A172 (cell line): Measurements from ENCODE around the gene PKN1. TPM values are rescaled to one million over a fixed set of nuclear protein-coding genes. Genes with fewer than 3 reads are reported as not detected.
A peak's percentile ranks its signal among the peaks of the same experiment; 100 is the strongest.
"Not testable (repeated sequence)": the region's sequence is repeated elsewhere in the genome, so short reads cannot be mapped to it uniquely, and the experiment has no call there.

Experiments used
- DNase-seq: peaks from one replicate; pipeline ENCODE4 v3.0.0-alpha.2; 2015; ENCODE audit warnings: low spot score
- total RNA-seq: library from RNA; depleted of rRNA; stranded (reverse); fragments of >200 nt; shearing (Covaris generic); gene quantifications from 2 replicates; pipeline ENCODE4 v1.2.3, GENCODE V29; 2014

The PKN1 gene
- total RNA-seq, 1 experiment from 2014 or later = 181 TPM

DNA sequence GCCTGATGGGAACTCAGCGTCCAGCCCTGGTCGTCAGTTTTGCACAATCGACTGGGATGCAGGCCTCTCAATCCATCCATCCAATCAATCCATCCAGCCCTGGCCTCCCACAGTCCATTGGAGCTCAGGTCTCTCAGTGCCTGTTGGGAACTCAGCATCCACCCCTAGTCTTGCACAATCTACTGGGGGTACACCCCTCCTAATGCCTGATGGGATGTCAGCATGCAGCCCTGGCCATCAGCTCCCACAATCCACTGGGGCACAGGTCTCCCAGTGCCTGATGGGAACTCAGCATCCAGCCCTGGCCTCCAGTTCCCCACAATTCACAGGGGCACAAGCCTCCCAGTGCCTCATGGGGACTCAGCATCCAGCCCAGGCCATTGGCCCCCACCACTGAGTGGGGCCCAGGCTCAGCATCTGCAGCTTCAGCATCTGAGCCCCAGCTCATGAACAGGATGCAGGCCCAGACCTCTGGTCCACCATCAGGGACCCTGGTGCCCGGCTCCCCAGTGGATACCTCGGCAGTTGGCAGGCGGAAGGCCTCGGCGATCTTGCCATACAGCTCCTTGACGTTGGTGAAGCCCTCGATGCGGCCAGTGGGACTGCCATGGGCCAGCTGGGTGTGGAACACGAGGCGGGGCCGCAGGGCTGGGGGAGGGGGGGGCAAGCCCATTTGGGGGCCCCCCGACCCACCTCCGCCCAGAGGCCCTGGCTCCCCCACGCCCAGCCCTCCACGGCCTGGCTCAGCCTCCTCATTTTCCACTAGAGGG lies 49.3 kb downstream of the PKN1 start:
- DNase-seq = no peak

DNA sequence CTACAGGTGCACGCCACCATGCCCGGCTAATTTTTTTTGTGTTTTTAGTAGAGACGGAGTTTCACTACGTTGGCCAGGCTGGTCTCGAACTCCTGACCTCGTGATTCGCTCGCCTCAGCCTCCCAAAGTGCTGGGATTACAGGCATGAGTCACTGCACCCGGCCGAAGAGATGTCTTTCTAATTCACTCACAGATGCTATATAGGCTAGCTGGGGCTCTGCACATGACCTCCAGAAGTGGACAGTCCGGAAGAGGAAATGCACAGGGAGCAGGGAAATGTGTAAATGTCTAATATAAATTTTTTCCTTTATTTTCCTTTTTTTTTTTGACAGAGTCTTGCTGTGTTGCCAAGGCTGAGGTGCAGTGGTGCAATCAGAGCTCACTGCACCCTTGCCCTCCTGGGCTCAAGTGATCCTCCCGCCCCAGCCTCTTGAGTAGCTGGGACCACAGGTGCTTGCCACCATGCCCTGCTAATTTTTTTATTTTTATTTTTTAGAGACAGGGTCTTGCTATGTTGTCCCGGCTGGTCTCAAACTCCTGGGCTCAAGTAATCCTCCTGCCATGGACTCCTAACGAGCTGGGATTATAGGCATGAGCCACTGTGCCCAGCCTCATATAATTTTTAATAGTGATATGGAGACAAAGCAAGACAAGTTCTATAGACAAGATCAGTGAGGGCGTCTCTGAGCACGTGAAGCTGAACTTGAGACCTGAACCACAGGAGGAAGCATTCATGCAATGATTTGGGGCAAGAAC lies 54.4 kb downstream of the PKN1 start:
- no peak for DNase-seq

DNA sequence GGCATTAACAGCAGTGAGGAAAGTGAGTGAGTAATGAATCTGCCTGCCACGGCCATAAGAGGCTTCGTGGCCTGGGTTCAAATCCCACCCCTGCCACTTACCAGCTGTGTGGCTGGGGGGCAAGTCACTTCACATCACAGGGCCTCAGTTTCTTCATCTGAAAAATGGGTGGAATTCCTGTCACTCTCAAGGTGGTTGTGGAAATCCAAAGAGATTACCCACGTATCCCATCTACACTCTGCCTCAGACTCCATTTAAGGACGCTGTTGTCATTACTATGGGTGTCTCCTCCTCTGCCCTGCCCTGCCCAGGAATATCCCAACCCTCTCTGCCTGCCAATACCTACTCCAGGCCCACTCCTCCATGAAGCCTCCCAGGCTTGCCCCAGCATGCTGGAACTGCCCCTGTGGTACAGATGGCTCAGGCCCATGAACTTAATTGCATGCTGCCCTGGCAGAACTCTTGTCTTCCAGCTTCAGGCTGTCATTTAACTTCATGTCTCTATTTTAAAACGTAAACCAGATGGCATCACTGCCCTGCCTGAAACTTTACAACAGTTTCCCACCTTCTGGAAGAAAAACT lies 59.7 kb downstream of the PKN1 start:
- no peak for DNase-seq

DNA sequence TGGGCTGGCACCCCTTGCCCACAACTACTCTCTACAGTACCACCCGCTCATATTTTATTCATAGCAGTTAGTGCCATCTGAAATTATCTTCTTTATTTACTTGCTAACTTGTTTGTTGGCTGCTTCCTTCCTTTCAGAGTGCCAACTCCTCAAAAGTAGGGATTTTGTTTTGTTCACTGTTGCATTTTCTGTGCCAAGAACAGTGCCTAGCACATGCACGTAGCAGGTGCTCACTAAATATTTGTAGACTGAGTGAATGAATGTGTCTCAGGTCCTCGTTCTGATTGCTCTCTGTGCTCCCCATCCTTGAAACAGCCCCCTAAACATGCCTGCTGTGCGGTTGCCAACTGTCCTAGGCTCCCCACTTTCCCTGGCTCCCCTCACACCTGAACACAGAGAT lies 61.3 kb downstream of the PKN1 start:
- DNase-seq = no peak

DNA sequence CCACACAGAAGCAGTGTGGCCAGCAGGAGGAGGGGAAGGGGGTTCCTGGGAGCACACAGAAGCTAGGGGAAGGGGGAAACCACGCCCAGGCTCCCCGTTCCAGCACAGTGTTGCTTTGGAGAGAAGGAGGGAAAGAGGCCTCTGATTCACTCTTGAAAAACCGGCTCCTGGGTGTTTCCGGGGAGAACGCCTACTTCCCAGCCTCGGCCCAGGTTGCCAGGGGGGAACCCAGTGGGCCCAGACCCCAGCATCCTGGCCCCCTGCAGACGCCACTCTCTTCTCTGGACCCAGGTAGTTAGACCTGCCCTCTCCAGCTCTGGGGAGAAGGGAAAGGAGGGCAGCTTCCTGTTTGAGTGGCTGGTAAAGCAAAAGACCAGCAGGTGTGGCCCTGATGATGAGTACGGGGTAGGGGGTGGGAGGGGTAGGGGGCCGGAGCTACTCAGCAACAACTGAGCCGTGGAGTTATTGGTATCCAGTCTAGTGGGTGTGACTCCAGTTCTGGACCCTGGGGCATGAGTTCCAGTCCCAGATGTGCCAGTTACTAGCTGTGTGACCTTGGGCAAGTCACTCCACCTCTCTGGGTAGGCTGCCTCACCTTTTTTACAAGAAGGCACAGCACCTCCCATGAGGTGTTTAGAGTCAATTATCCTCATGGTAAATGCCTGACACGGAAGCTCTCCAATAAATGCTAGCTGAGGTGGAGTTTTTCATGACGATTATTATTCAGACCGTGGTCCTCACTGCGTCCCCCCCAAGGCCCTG lies 62.0 kb downstream of the PKN1 start:
- DNase-seq = no peak

DNA sequence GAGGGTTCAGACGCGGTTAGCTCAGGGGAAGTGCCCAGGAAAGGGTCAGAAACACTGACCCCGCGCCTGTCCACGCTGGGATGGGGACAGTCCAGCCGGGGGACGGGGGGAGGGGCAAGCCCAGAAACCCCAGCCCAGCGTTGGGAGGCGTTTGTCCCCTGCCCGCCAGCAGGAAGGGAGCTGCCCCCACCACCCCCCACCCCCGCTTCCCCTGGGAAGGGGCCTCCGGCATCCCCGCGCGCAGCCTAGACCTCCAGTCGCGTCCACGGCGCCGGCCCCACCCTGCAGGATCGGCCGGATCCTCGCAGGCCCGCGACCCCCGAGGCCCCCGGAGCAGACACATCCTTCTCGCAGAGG lies 62.5 kb downstream of the PKN1 start:
- DNase-seq = no peak

DNA sequence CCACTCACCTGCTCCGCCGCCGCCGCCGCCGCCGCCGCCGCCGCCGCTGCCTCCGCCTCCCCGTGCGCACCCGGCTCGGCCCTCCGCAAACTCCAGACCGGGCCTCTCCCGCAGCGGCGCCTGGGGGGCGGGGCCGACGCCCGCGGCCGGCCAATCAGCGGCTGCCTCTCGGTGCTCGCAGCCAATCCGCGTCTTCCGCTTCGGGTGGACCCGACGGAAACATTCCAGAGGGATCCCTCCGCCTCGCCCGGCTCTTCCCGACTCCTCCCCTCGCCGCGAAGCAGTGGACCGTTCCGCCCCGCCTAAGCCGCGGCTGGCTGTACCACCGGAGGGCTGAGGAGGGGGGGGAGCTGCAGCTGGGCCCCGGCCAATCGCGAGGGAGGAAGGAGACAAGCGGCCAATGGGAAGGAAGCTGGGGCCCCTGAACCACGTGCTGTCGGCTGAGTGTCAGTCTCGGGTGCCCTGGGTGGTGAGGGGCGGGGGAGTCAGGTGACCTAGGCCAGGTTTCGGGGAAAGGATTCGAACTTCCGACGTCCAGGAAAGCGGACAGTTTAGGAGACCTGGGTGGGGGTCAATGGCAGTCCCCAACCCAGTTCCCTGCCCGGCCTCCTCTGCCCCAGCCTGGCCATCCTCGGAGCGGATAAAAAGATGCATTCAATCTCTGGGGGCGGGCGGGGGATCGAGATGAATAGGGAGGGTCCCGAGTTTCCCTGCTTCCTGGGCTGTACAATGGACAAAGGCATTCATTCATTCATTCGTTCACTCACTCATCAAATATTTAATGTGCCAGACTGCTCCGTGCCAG lies 63.1 kb downstream of the PKN1 start, which contains the start of gene GIPC1:
TSS of gene GIPC1 (minus strand) at position 99 of the 805 bp plus-strand sequence. CDS start 13,151 bp downstream, outside the sequence.
- DNase-seq = peak; percentile 97

DNA sequence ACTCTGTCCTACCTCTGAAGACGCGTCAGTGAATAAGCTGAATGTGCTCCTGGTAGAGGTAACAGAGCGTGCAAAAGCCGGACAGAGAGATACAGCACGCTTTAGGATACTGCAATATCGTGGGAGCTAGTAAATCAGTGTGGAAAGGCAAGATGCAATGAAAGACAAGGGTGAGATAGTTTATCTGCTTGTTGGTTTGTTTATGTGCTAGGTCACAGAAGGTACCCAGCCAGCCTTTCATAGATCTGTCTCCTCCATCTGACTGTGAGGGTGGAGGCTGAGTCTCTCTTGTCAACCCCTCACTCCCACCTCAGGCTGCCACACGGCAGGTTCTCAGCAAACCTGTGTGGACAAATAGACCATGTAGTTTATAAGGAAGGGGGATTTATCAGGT lies 63.7 kb downstream of the PKN1 start:
- no peak for DNase-seq

DNA sequence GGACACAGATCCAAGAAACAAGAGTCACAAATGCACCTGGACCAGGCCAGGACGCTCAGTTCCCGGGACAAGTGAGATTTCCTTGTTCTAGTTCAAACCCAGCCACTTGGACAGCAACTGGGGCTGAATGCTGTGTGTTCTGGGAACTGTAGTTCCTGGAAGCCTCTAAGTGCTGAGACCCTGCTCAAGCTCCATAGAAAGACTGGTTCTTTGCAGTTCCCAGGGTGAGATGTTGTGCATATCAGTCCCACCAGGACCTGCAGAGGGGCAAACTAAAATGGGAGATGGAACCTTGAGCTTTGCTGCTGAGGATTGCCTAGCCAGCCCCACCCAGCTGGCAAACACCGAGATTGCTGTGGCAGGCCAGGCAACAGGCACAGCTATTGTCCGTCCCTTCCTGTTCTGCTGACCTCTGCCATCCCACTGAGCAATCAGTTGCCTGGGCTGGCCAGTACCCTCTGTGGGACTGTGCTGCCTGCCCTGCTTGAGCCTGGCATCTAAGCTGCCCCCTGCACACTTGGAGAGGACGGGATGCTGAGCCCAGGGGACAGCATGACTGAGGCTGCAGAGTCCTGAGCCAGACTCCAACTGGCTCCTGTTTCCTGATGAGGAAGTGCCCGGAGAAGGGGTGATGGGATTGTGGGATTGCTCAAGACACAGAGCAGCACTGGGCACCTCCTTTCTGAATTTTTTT lies 64.3 kb downstream of the PKN1 start:
- DNase-seq = no peak

DNA sequence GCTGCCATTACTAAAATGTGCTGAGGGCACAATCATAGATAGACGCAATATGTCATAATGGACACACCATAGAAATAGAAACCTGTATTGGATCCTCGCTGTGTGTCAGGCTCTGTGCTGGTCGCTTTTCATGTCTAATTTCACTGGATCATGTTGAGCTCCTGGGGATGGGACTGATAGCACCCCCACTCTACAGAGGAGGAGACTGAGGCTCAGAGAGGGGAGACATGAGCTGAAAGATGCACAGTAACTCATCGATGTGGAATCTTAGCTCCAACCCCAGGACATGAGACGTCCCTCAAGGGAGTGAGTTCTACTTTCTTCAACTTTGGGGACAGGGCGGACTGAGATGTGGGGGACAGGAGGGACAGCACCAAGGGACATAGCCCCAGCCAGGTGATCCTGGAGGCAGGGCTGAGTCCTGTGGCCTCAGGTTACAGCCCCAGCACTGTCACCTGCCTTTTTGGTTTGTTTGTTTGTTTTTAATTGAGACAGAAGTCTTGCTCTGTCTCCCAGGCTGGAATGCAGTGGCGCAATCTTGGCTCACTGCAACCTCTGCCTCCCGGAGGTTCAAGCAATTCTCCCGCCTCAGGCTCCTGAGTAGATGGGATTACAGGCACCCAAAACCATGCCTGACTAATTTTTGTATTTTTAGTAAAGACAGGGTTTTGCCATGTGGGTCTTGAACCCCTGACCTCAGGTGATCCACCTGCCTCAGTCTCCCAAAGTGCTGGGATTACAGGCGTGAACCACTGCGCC lies 69.4 kb downstream of the PKN1 start:
- DNase-seq = no peak

DNA sequence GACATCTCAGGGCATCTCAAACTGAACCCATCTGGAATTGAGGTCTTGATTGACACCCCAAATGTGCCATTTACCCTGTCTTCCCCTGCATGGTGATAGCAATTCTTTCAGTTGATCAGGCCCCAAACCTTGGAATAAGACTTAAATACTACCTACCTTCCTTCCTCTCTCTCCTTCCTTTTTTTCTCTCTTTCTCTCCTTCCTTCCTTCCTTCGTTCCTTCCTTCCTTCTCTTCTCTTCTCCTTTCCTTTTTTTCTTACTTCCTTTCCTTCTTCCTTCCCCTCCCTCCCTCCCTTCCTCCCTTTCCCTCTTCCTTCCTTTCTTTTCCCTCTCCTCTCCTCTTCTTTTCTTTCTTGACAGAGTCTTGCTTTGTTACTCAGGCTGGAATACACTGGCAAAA lies 70.2 kb downstream of the PKN1 start:
- no peak for DNase-seq

DNA sequence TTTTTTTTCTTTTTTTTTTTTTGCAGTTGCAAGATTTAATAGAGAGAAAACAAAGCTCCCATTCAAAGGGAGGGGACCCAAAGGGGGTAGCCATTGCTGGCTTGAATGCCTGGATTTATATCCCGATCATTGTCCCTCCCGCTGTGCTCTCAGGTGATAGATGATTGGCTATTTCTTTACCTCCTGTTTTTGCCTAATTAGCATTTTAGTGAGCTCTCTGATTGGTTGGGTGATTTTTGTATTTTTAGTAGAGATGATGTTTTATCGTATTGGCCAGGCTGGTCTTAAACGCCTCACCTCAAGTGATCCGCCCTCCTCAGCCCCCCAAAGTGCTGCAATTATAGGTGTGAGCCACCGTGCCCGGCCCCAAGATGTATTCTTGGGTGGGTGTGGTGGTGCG lies 71.5 kb downstream of the PKN1 start:
- not testable (repeated sequence) for DNase-seq

DNA sequence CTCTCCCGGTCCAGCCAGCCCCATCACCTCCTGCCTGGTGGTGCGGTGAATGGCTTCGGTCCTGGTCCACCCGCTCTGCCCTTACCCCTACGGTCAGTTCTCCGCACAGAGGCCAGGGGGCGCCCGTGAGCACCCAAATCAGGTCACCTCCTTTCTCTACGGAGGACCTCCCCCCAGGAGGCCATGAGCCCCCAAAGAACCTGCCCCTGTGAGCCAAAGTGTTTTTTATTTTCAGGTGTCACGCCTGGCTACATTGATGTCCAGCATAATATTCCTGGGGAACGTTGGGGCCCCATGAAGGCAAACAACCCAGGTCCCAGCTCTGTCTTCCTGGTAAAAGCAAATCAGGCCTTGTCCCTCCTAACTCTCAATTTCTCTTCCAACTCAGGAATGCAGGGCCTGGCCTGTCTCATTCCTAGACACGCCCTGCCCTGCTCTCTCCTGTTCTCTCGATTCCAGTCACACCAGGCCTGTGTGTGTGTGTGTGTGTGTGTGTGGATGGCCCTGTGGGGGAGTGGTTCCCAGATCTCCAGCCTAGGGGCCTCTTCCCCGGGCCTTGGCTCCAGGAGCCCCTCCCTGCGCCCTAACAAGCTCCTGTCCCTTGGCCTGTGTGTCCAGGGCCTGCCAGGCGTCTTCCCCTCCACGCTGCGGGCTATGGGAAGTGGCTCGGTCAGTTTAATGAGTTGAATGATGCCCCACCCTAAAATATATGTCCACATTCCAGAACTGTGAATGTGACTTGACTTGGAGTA lies 72.6 kb downstream of the PKN1 start:
- DNase-seq = peak; percentile 98

DNA sequence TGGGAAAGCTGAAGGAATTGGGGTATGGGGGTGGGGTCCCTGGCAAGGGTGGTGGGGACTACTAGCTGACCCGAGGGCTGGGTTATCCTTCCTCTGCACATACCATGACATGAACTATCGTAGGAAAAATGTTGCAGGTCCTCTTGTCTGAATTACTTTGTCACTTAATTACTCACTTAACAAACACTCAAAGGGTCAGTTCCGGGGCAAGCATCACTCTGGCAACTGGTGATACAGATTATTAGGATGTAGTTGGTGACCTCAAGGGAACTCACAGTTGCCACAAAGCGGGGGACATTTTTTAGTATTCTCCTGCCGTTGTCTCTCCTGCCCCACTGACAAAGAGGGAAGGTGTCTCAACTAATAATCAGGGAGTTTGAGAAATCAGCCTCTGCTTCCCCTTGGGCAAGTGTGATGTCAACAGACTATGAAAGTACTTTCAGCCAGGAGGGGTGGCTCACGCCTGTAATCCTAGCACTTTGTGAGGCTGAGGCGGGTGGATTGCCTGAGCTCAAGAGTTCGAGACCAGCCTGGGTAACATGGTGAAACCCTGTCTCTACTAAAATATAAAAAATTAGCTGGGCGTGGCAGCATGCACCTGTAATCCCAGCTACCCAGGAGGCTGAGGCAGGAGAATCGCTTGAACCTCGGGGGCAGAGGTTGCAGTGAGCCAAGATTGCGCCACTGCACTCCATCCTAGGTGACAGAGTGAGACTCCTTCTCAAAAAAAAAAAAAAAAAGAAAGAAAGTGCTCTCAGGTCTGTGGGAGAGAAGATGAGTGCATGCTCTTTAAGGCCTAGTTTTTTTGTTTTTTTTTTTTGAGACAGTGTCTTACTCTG lies 74.8 kb downstream of the PKN1 start:
- DNase-seq = peak; percentile 90

DNA sequence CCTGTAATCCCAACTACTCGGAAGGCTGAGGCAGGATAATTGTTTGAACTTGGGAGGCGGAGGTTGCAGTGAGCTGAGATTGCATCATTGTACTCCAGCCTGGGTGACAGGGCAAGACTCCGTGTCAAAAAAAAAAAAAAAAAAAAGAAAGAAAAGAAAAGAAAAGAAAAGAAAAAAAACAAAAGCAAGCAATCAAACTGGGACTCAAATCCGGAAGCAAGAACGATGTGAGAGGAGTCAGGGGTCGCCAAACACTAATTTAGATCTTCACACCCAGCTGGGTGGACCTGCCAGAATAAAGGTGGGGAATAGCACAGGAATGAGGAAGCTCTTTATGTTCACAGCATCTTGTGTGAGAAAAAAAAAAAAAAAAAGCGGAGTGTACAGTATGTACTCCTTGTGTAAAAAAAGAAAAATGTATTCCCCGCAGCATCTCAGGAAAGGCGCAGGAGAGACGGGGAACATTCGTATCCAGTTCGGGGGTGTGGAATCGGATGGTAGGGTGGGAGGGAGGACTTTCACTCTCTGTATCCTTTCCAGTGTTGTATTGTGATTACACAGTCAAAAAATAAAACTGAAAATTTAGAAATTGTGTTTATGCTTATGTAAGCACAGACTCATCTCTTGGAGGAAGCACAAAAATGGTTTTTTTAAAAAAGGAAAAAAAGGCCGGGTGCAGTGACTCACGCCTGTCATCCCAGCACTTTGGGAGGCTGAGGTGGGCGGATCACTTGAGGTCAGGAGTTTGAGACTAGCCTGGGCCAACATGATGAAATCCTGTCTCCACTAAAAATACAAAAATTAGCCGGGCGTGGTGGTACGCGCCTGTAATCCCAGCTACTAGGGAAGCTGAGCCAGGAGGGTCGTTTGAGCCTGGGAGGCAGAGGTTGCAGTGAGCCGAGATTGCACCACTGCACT lies 77.5 kb downstream of the PKN1 start:
- DNase-seq = peak; percentile 72

DNA sequence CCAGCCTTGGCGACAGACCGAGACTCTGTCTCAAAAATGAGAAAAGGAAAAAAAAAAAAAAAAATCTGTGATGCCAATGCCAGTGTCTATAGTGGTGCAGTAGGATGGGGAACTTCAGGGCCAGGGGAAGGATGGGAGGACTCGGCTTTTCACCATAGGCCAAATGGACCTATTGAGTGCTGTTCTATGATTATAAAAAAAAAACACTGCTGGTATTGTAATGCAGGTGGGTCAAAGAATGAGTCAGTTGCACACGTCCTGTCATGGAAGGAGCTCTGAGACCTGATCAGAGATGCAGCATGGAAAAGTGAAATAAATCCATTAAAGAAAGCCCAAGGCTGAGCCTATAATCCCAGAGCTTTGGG lies 78.1 kb downstream of the PKN1 start:
- DNase-seq = no peak

DNA sequence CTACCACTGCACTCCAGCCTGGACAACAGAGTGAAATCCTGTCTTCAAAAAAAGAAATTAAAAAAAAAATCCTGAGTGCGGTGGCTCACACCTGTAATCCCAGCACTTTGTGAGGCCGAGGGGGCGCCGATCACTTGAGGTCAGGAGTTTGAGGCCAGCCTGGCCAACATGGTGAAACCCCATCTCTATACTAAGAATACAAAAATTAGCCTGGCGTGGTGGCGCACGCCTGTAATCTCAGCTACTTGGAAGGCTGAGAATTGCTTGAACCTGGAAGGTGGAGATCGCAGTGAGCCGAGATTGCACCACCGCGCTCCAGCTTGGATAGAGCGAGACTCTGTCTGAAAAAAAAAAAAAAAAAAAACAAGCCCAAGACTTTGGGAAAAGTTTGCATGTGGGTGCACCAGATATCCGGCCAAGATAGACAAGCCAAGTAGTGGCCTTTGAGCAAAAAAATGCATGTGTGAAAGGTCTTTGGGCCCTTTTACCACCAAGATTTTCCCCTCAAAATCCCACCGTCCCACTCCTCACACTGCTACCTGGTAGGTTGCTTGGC lies 79.4 kb downstream of the PKN1 start:
- no peak for DNase-seq
